ENCODE measurements around the gene FMC1. TPM values are rescaled to one million over a fixed set of nuclear protein-coding genes. Genes with fewer than 3 reads are reported as not detected.

The FMC1 gene
- total RNA-seq, 1 experiment from 2014 or later = 15.9 TPM

GRCh38 chr7:139362981-139363380 is 21.8 kb downstream of the FMC1 start:
- in situ Hi-C loops (cut with HindIII; ENCODE audit: low pct_unique_long_range_greater_than_20kb, low sequenced_read_pairs) = no loop called here
- no peak for DNase-seq (ENCODE audit: low read depth)

GRCh38 chr7:139365336-139365735 is 24.2 kb downstream of the FMC1 start:
- in situ Hi-C loops (cut with HindIII; ENCODE audit: low pct_unique_long_range_greater_than_20kb, low sequenced_read_pairs) = no loop called here
- no peak for DNase-seq (ENCODE audit: low read depth)

GRCh38 chr7:139366400-139366799 is 25.3 kb downstream of the FMC1 start:
- in situ Hi-C loops (cut with HindIII; ENCODE audit: low pct_unique_long_range_greater_than_20kb, low sequenced_read_pairs) = no loop called here
- no peak for DNase-seq (ENCODE audit: low read depth)

- no peak for DNase-seq (ENCODE audit: low read depth)
- in situ Hi-C loops (cut with HindIII; ENCODE audit: low pct_unique_long_range_greater_than_20kb, low sequenced_read_pairs) = no loop called here
Measured at GRCh38 chr7:139367438-139368155, 26.5 kb downstream of the FMC1 start.

- DNase-seq (ENCODE audit: low read depth) = no peak
- in situ Hi-C loops (cut with HindIII; ENCODE audit: low pct_unique_long_range_greater_than_20kb, low sequenced_read_pairs) = no loop called here
Measured at GRCh38 chr7:139370301-139370942, 29.3 kb downstream of the FMC1 start.

GRCh38 chr7:139370943-139371313 is 29.8 kb downstream of the FMC1 start:
- in situ Hi-C loops (cut with HindIII; ENCODE audit: low pct_unique_long_range_greater_than_20kb, low sequenced_read_pairs) = no loop called here
- DNase-seq (ENCODE audit: low read depth) = no peak

GRCh38 chr7:139374246-139374645 is 33.1 kb downstream of the FMC1 start:
- DNase-seq (ENCODE audit: low read depth) = no peak
- in situ Hi-C loops (cut with HindIII; ENCODE audit: low pct_unique_long_range_greater_than_20kb, low sequenced_read_pairs) = no loop called here

- in situ Hi-C loops (cut with HindIII; ENCODE audit: low pct_unique_long_range_greater_than_20kb, low sequenced_read_pairs) = no loop called here
- DNase-seq (ENCODE audit: low read depth) = no peak
Measured at GRCh38 chr7:139382439-139382838, 41.3 kb downstream of the FMC1 start.

GRCh38 chr7:139384611-139385010 is 43.5 kb downstream of the FMC1 start:
- DNase-seq (ENCODE audit: low read depth) = no peak
- in situ Hi-C loops (cut with HindIII; ENCODE audit: low pct_unique_long_range_greater_than_20kb, low sequenced_read_pairs) = no loop called here

GRCh38 chr7:139387594-139387993 is 46.5 kb downstream of the FMC1 start:
- DNase-seq (ENCODE audit: low read depth) = peak; percentile 68
- in situ Hi-C loops (cut with HindIII; ENCODE audit: low pct_unique_long_range_greater_than_20kb, low sequenced_read_pairs) = no loop called here

GRCh38 chr7:139389091-139389490 is 48.0 kb downstream of the FMC1 start:
- in situ Hi-C loops (cut with HindIII; ENCODE audit: low pct_unique_long_range_greater_than_20kb, low sequenced_read_pairs) = no loop called here
- DNase-seq (ENCODE audit: low read depth) = no peak

GRCh38 chr7:139389774-139390173 is 48.6 kb downstream of the FMC1 start:
- no peak for DNase-seq (ENCODE audit: low read depth)
- in situ Hi-C loops (cut with HindIII; ENCODE audit: low pct_unique_long_range_greater_than_20kb, low sequenced_read_pairs) = no loop called here

- no peak for DNase-seq (ENCODE audit: low read depth)
Measured at GRCh38 chr7:139393621-139394211, 52.6 kb downstream of the FMC1 start.

GRCh38 chr7:139394540-139394939 is 53.4 kb downstream of the FMC1 start:
- DNase-seq (ENCODE audit: low read depth) = no peak
- in situ Hi-C loops (cut with HindIII; ENCODE audit: low pct_unique_long_range_greater_than_20kb, low sequenced_read_pairs) = no loop called here

More at GRCh38 chr7:139393621-139394211, 52.6 kb downstream of the FMC1 start:
- in situ Hi-C loops (cut with HindIII; ENCODE audit: low pct_unique_long_range_greater_than_20kb, low sequenced_read_pairs) = no loop called here

Other genes with a start within 250 kb of the FMC1 start
- 32.6 and 36.3 TPM in 2 replicates for gene ZC3HAV1, start 231.6 kb upstream of the FMC1 start, total RNA-seq (2014; rRNA removed; shearing (Covaris generic); ENCODE audit: low replicate concordance)
- 1.5 and 1.7 TPM in 2 replicates for gene UBN2, start 110.1 kb upstream of the FMC1 start, total RNA-seq (2014; rRNA removed; shearing (Covaris generic); ENCODE audit: low replicate concordance)
- 37.1 and 37.5 TPM in 2 replicates for gene LUC7L2, start 18.6 kb downstream of the FMC1 start, total RNA-seq (2014; rRNA removed; shearing (Covaris generic); ENCODE audit: low replicate concordance)
- gene KLRG2, start 142.3 kb downstream of the FMC1 start, total RNA-seq (2014; rRNA removed; shearing (Covaris generic); ENCODE audit: low replicate concordance) = 5.5 and 15.4 TPM in 2 replicates
- not detected in 2 replicates for gene CLEC2L, start 182.3 kb downstream of the FMC1 start, total RNA-seq (2014; rRNA removed; shearing (Covaris generic); ENCODE audit: low replicate concordance)